Lower leg skin (tissue), 3 donors: ENCODE measurements around the gene SFXN4.

Source experiments
- CTCF ChIP-seq, 3 donors: fragments of 450-650 bp; IDR thresholded peaks; one replicate each; pipeline ENCODE4 v1.5.1; 2016; ENCODE audit warnings: antibody characterized with exemption in 3 of 3, mild to moderate bottlenecking in 3 of 3, moderate library complexity in 2 of 3
- POLR2A ChIP-seq, 2 donors: fragments of 450-650 bp; IDR thresholded peaks; one replicate each; pipeline ENCODE4 v1.6.1; 2016 to 2017; ENCODE audit warnings: antibody characterized with exemption in 2 of 2, mild to moderate bottlenecking in 1 of 2, moderate library complexity in 1 of 2

- TF ChIP-seq CTCF (IDR thresholded peaks at IDR 0.05) (no peak), POLR2A (IDR thresholded peaks at IDR 0.05) (no peak)
These were observed 66.9 kb downstream of the SFXN4 start for GRCh38 chr10:119098576-119098975.
